DMS53 treated with DMSO at 0.1 percent for 48 hours (cell line): ENCODE results near the gene PARS2.
A peak's percentile ranks its signal among the peaks of the same experiment; 100 is the strongest.

ENCODE experiments used
- DNase-seq: peaks from one replicate; lab custom pipeline; 2025; ENCODE audit not compliant: unreplicated experiment; lab: John Stamatoyannopoulos, UW

The PARS2 gene

GRCh38 chr1:54764133-54764921, at the start of gene PARS2:
Gene PARS2, minus strand, starts transcription at chr1:54764523. Its CDS starts 5,362 bp downstream, at chr1:54759161.
- peak; percentile 100 for DNase-seq

GRCh38 chr1:54814126-54814498, 49.8 kb upstream of the PARS2 start:
- no peak for DNase-seq

GRCh38 chr1:54813485-54814125, 49.3 kb upstream of the PARS2 start:
- no peak for DNase-seq

GRCh38 chr1:54812801-54813484, 48.6 kb upstream of the PARS2 start:
- no peak for DNase-seq

- DNase-seq: no peak
Observed at GRCh38 chr1:54811739-54812655, 47.7 kb upstream of the PARS2 start.

GRCh38 chr1:54811066-54811465, 46.7 kb upstream of the PARS2 start:
- no peak for DNase-seq

GRCh38 chr1:54810153-54810942, 46.0 kb upstream of the PARS2 start:
- peak; percentile 85 for DNase-seq

GRCh38 chr1:54809496-54810074, 45.3 kb upstream of the PARS2 start:
- DNase-seq: no peak

- DNase-seq: no peak
Observed at GRCh38 chr1:54808443-54809207, 44.3 kb upstream of the PARS2 start.

- no peak for DNase-seq
Observed at GRCh38 chr1:54807756-54808155, 43.4 kb upstream of the PARS2 start.

- no peak for DNase-seq
Observed at GRCh38 chr1:54806931-54807611, 42.7 kb upstream of the PARS2 start.

- no peak for DNase-seq
Observed at GRCh38 chr1:54805981-54806381, 41.7 kb upstream of the PARS2 start.

GRCh38 chr1:54805466-54805865, 41.1 kb upstream of the PARS2 start:
- DNase-seq: no peak

- no peak for DNase-seq
Observed at GRCh38 chr1:54804471-54805132, 40.3 kb upstream of the PARS2 start.

GRCh38 chr1:54803761-54804470, 39.6 kb upstream of the PARS2 start:
- DNase-seq: no peak

GRCh38 chr1:54800899-54801759, 36.8 kb upstream of the PARS2 start, which contains the start of gene TTC22:
Gene TTC22, minus strand, starts transcription at chr1:54801323. Its CDS starts 160 bp downstream, at chr1:54801163.
- DNase-seq: peak; percentile 92
